Activated CD8-positive, alpha-beta memory T cell treated with anti-CD3 and anti-CD28 coated beads, Interleukin-2, amount 50 U/mL, for 48 hours (primary cell): ENCODE results near the gene KAZN.

ENCODE experiments used
- DNase-seq: peaks from one replicate; pipeline ENCODE4 v3.0.0-alpha.2; 2020

The KAZN gene

DNA sequence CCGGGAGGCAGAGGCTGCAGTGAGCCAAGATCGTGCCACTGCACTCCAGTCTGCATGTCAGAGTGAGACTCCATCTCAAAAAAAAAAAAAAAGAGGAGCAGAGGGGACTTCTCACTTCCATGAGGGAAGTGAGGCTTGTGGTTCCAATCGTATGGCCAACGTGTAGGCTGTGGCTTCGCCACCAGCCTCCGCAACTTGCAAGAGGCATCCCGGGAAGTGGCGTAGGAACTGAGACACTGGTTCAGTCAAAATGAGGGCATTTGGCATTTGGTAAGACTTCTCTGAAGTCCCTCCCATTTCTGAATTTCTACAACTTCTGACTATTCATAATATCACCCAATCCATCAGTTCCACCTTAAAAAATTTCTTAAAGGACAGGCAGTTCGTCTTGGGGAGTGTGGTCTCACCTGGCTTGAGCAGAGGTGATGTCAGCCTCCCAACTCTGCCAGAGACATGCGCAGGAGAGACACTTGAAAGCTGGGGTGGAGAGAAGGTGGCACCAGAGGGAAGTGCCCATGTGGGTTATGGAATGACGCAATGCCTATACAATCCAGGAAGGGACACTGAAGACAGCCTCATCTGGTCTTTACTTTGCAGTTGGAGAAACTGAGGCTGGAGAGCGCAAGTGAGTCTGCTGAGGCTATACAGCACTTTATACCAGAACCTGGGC, 17.2 kb downstream of the KAZN start:
- DNase-seq, result no peak

- no peak for DNase-seq
Observed at GRCh38 chr1:14616632-14617396, 18.3 kb downstream of the KAZN start.

DNA sequence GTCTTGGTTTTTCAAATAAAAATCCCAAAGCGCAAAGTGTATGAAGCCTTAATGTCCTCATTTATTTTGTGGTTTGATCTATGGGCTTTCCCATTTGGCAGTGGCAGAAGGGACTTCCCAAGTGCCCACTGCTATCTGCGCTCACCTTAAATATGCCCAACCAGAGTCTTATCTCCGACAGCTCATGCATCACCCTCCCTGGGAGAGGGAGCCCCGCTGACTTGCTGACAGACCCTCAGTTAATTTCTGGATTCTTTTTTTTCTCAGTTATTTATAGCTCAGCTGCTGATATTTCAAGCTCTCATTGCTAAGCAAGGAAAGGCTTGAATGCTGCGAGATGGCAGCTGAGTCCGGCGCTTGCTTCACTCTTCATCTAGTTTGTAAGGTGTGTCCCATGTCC, 19.3 kb downstream of the KAZN start:
- DNase-seq, result no peak

DNA sequence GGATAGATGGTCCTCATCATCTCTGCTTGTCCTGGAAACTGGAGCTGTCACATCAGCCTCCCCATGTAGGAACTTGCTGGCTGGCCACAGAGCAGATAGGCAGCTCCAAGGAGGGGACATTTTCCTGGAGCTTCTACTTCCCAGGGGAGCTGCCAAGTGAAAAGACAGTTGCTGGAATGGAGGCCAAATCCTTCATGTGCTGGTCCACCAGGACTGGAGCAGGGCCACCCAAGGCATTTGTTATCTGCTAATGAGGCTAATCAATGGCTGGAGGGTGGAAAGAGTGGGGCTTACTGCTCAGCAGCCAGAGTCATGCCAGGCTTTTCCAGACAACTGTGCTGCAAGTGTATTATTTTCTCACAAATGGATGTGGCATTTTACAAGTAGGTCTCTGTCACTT, 22.5 kb downstream of the KAZN start:
- DNase-seq, result no peak

- DNase-seq, result no peak
Observed at GRCh38 chr1:14623090-14623489, 24.6 kb downstream of the KAZN start.

- no peak for DNase-seq
Observed at GRCh38 chr1:14624941-14625340, 26.5 kb downstream of the KAZN start.

GRCh38 chr1:14625572-14625971, 27.1 kb downstream of the KAZN start:
- DNase-seq, result no peak

GRCh38 chr1:14625996-14626395, 27.5 kb downstream of the KAZN start:
- DNase-seq, result no peak

DNA sequence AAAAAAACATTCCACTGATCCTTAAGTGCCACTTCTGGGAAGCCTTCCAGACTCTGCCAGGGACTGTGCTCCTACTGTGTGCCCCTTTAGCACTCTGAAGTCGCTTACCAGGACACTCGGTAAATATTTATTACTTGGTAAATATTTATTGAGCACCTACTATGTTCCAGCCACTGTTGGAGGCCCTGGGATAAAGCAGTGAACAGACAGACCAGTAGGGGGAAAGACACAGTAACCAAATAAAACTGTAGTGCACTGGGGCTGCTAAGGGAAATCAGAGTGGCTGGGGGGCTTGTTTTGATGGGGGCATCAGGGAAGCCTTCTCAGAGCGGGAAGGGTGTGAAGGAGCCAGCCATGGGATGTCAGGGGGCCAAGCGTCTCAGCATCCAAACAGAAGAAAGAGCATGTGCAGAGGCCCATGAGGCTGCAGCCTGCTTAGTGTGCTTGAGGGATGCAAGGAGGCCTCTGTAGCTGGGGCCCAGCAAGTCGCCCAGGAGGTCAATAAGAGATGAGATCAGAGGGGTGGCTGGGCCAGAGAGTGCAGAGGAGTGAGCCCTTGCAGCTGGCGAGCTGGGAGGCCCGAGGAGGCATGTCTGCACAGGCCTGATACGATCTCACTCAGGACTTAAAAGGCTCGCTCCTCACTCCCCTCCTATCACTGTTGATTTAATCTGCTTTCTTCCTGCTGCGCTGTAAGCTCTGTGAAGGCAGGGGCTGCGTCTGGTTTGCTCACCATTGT, 28.6 kb downstream of the KAZN start:
- DNase-seq, result no peak

- DNase-seq, result no peak
Observed at GRCh38 chr1:14627608-14628489, 29.4 kb downstream of the KAZN start.

DNA sequence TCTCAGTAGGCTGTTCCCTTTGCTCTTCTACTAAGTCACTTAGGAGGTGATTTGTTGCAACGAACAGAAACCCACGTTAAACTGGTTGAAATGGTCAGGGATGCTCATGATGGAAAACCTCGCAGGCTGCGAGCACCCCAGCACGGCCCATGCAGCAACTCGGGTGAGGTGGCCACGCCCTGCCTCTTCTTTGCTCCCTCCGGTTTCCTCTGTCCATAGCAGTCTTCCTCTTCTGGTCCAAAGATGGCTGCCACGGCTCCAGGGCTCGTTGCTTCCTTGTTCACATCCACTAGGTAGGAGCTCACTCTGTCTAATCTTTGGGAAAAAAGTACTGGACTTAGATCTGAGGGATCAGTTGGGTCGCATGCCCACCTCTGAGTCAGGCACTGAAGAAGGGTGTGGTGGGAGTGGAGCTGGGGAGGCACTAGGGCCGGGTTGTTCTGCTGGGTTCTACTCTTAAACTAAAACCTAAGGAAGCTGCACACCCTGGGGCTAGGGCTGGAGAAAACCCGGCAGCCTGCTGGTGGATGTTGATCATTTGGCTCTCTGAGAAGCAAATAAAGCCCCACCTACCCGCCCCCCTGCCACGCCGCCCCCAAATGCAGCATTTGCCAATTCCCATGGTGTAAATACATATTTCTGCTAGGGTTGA, 31.0 kb downstream of the KAZN start:
- DNase-seq, result no peak

DNA sequence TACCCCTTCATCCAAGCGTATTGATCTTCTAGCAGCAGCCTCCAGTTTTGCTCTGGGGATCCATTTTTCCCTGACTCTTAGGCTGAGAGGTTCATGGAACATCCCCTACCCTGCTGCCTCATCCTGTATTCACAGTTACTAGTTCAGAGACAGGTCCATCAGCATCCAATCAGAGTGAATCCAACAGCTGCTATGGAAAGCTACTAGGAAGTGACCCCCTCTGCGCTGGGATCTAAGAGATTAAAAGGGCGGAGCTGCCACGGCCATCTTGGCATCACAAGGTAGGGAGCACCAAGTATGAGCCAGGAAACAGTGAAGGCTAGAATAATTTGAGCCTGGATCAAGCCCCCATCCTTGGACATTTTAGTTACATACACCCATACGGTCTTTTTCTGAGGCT, 32.5 kb downstream of the KAZN start:
- no peak for DNase-seq

DNA sequence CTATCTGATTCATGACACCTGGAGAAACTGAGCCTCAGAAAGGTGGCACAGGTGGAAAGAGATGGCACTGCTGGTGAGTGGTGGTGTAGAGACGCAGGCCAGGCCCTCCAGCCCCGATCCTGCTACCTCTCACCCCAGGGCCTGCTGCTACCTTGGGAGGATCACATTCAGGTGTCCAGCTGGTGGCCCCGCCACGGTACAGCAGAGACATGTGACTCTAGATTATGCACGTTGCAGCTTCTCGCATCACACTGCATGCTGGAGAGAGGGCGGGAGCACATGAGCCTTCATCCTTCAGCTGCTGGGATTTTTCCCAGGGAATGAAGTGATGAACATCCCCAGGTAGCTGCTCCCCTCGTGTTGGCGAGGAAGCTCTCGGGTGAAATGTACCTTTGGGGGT, 32.9 kb downstream of the KAZN start:
- DNase-seq, result no peak

DNA sequence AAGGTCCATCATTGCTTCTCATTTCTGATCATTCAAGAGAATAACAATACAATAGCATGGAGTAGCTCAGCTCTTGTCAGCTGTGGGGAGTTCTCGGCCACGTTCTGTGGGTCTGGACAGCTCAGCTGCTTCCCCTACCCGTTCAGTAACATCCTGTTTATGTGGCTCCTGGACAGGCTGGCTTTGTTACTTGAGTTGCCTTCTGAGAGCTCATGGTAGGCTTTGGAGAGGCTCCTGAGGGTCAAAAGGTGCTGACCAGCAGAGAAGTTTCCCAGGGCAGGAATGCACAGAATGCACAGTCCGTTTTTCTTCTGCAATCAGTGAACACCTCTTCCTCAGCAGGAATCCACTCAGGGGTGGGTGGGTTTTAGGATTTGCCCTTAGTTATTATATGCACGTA, 36.0 kb downstream of the KAZN start:
- no peak for DNase-seq

GRCh38 chr1:14635421-14635820, 36.9 kb downstream of the KAZN start:
- no peak for DNase-seq

GRCh38 chr1:14636897-14637632, 38.6 kb downstream of the KAZN start:
- DNase-seq, result no peak

GRCh38 chr1:14639291-14640050, 41.0 kb downstream of the KAZN start:
- DNase-seq, result no peak

DNA sequence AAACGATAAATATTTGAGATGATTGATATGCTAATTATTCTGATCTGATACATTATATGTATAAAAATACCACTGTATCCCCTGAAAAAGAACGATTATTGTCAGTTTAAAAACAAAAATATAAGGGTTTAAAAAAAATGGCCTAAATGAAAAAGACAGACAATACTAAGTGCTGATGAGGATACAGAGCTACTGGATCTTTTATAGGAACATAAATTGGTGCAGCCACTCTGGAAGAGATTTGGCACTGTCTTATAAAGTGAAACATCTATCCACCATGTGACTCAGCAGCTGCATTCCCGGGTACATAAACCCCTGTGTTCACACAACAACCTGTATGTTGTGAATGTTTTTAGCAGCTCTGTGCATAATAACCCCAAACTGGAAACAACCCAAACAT, 44.2 kb downstream of the KAZN start:
- no peak for DNase-seq

DNA sequence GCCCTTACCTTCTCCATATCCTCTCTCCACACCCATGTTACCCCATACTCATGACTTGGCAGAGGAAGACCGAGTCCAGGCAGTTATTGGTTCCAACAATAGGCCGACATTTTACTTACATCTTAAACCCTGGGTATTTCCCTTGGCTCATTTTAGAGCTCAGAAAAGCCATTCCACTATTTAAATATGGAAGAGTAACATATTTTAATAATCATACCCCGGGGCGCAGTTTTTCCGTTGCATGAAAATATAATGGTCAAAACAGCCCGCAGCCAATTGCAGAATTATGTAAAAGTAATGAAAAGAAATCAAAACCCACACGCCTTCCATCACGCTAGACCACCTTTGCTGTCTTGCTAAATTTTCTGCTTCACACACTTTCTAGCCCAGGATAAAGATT, 48.5 kb downstream of the KAZN start:
- DNase-seq, result no peak

DNA sequence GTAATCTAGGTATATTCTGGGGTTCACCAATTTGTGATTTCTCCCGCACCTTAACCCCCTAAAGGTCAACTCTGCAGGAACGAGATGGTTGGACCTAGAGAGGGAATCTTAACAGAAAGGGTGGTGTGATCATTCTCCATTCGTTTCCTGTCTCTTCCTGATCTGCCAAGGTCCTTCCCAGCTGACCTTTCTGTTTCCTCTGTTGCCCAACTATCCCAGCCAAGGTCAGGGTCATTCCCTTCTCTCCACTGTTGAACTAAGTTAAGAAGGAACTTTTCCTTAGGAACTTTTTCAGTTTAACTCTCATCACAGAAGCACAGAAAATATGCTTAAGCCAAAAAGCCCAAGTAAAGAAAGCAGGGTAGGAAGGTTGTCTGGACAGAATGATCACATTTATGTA, 49.3 kb downstream of the KAZN start:
- no peak for DNase-seq

DNA sequence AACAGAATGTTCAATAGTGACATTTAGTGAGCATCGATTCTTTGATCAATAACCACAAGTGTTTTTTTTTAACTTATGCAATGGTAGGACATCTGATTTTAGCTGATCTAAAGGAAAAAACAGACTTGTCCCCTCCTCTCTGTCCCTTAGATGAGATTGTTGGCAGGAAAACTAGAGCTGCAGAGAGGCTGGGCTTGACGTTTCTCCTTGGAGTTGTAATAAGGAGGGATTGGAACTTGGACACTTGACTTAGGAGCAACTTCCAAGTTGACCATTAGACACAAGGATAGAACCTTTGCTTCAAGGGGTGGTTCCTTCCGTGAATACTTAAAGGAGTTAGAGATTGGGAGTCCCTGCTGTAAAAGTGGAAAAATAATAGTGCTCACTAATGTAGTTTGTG, 49.9 kb downstream of the KAZN start:
- no peak for DNase-seq
